Choroid plexus epithelial cell (primary cell): ENCODE results near the gene LPCAT1.
"Not testable (repeated sequence)": the region's sequence is repeated elsewhere in the genome, so short reads cannot be mapped to it uniquely, and the experiment has no call there.

ENCODE experiments used
- DNase-seq: peaks from one replicate; pipeline ENCODE4 v3.0.0-alpha.2; 2010; ENCODE audit warnings: low read depth
- H3K4me3 ChIP-seq: 2 replicates; pipeline ENCODE4 v1.5.1; 2011; ENCODE audit warnings: low read depth, mild to moderate bottlenecking, control low read depth, low read length, moderate library complexity
- TF ChIP-seq, protein P1 (sequence below): conservative IDR thresholded peaks from 2 replicates; pipeline ENCODE4 v1.5.1; 2011; ENCODE audit warnings: low read depth, mild to moderate bottlenecking, control low read depth, inconsistent platforms, low read length, moderate library complexity

Gene LPCAT1

DNA sequence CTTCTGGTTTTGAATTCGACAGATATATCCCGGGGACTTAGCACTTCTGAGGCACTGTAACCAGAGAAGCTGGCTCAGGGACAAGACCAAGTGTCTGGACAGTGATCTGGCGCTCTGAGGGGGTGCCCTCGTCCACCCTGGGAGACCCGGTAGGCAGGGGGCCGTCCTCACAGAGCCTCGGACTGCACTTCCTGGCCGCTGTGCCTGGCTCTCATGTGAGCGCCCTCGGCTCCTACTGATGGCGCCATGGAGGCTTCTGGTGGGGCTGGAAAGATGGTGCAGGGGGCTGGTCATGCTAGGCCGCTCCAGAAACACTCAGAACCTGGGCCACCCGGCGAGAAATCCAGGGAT lies 59.7 kb downstream of the LPCAT1 start:
- H3K4me3 ChIP-seq, result no peak overlapping the region
- DNase-seq, result no peak
- TF ChIP-seq, protein P1, sequence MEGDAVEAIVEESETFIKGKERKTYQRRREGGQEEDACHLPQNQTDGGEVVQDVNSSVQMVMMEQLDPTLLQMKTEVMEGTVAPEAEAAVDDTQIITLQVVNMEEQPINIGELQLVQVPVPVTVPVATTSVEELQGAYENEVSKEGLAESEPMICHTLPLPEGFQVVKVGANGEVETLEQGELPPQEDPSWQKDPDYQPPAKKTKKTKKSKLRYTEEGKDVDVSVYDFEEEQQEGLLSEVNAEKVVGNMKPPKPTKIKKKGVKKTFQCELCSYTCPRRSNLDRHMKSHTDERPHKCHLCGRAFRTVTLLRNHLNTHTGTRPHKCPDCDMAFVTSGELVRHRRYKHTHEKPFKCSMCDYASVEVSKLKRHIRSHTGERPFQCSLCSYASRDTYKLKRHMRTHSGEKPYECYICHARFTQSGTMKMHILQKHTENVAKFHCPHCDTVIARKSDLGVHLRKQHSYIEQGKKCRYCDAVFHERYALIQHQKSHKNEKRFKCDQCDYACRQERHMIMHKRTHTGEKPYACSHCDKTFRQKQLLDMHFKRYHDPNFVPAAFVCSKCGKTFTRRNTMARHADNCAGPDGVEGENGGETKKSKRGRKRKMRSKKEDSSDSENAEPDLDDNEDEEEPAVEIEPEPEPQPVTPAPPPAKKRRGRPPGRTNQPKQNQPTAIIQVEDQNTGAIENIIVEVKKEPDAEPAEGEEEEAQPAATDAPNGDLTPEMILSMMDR, result no peak

DNA sequence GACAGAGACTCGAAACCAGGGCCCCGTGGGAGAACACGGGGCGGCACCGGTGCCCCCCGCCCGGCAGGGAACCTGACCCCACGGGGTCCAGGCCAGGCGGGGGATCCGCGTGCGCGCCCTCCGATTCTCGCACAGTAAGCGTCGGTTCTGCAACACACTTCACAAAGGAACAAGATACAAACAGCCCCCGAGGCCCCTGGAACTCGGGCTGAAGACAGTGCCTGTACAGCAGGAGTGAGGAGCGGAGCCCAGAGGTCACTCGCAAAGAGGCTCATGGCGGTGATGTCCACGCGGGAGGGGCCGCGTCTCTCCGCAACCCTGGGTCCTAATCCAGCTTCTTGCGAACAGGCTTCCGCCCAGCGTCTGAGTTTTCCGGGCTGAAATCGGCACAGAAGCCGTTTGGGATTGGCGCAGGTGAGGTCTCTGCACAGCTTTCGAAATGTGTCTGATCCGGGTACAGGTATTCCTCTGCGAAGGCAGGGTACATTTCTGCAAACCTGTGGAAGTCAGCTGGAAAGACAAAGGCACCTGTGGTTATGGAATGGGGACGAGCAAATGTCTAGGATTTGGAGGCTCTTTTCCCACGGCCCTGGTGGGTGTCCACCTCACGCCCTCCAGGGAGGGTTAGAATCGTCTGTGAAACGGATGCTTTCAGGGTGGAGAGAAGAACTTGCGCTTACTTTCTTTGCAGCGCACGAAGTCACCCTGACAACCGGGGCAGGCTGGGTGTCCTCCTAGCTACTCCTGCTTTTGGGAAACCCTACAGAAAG lies 60.2 kb downstream of the LPCAT1 start:
- no peak for DNase-seq
- H3K4me3 ChIP-seq, result no peak overlapping the region
- TF ChIP-seq, protein P1, result no peak

DNA sequence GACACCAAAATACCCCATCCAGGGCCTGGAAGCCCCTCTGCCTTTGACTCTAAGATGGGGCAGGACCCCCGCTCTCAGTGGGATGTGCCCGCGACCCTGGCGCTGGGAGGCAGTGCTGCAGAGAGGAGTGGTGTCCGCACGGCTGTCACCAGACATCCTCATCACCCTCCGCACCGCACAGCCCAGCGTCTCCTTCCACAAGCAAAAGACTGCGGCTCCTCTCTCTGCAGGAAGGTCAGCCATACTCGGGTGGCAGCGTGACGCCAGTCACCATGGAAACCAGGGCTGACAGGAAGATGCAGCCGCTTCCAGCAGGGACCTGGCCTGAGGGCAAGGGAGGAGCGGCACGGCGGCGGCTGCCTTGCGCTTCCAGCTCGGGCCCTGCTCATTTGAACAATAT lies 61.4 kb downstream of the LPCAT1 start:
- no peak overlapping the region for H3K4me3 ChIP-seq
- DNase-seq, result no peak
- TF ChIP-seq, protein P1, result no peak

DNA sequence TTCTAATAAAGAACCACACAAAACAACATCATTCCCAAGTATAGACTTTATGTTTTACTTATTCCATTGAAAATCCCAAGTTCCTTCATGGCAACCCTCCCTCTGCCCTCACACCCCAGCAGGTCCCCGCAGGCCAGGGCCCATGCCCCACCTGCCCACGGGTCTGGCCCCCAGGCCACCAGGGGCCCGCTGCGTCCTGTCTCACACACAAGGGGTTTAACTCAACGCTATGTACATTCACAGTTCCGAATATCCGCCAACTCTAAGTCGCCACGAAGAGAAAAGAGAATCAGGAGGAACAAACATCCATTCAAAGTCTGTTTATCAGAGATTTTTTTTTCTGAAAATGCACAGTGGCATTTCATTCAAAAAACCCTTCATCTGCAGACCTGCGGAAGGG lies 62.4 kb downstream of the LPCAT1 start:
- TF ChIP-seq, protein P1, result no peak
- H3K4me3 ChIP-seq, result no peak overlapping the region
- DNase-seq, result no peak

DNA sequence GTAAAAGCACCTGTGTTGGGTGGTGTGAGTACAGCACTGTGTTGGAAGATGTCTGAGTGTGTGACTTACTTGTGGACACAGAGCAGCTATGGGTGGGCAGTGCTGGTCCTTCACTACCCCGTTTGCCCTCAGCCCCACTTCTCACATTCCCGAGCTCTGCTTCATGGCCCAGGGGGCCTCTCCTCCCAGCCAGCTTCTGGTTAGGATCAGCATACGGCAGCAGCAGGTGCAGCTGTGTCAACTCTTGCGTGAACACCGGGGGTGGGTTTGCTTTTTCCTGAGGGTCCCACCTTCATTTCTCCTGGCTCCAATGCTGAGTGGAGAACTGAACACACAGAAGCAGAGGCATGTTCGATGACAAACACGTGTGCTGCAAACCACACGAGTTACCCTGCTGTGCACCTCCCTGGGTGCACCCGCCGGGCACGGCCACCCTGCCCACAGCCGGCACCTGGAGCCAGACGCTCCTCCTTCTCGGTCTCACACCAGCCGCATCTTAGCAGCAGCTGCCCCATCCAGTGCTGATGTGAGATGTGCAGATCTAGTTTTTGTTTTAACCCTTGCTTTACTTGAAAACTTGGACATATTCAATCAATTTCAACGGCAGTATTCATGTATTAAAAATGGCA lies 63.6 kb downstream of the LPCAT1 start:
- no peak for DNase-seq
- TF ChIP-seq, protein P1, result no peak
- H3K4me3 ChIP-seq, result no peak overlapping the region

DNA sequence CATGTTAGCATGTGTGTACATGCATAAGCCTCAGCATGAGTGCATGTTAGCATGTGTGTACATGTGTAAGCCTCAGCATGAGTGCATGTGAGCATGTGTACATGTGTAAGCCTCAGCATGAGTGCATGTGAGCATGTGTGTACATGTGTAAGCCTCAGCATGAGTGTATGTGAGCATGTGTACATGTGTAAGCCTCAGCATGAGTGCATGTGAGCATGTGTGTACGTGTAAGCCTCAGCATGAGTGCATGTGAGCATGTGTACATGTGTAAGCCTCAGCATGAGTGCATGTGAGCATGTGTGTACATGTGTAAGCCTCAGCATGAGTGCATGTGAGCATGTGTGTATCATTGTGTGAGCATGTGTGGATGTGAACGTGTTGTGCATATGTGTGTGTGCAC lies 64.3 kb downstream of the LPCAT1 start:
- not testable (repeated sequence) for H3K4me3 ChIP-seq, DNase-seq

DNA sequence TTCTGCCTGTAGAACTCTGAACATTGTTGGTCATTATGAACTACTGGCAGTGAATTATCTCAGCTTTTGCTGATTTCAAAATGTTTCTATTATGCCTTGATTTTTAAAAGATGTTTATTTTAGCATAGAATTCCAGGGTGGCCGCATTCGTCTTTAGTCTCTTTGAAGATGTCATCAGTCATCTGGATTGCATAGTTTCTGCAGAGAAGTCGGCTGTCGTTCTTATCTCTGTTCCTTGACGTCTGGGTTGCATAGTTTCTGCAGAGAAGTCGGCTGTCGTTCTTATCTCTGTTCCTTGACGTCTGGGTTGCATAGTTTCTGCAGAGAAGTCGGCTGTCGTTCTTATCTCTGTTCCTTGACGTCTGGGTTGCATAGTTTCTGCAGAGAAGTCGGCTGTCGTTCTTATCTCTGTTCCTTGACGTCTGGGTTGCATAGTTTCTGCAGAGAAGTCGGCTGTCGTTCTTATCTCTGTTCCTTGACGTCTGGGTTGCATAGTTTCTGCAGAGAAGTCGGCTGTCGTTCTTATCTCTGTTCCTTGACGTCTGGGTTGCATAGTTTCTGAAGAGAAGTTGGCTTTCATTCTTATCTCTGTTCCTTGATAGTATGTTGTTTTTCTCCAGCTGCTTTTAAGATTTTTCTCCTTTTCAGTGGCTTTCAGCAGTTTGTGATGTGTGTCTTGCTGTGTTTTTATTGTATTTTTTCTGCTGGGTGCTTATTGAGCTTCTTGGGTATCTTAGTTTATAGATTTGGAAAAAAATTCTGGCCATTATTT lies 67.5 kb downstream of the LPCAT1 start:
- DNase-seq, H3K4me3 ChIP-seq: not testable (repeated sequence)
